Stomach smooth muscle (tissue), 2 donors: ENCODE data around the gene LDLRAD3.

ENCODE experiments used
- H3K27ac ChIP-seq: one replicate; pipeline ENCODE4 v1.7.0; 2013; ENCODE audit warnings: mild to moderate bottlenecking, low read length, inconsistent platforms
- H3K27me3 ChIP-seq, 2 donors: one replicate each; pipeline ENCODE4 v1.7.0; 2013; ENCODE audit warnings: low read length in 2 of 2; ENCODE audit not compliant: insufficient read depth in 2 of 2, control insufficient read depth in 1 of 2
- H3K36me3 ChIP-seq, 2 donors: one replicate each; pipeline ENCODE4 v1.7.0; 2013; ENCODE audit warnings: low read length in 2 of 2; ENCODE audit not compliant: control insufficient read depth in 2 of 2, insufficient read depth in 2 of 2
- H3K4me1 ChIP-seq: one replicate; pipeline ENCODE4 v1.7.0; 2013; ENCODE audit warnings: low read length; ENCODE audit not compliant: control insufficient read depth, insufficient read depth
- H3K4me3 ChIP-seq, 2 donors: one replicate each; pipeline ENCODE4 v1.7.0; 2013; ENCODE audit warnings: low read length in 2 of 2
- H3K9ac ChIP-seq, 2 donors: one replicate each; pipeline ENCODE4 v1.7.0; 2013; ENCODE audit warnings: low read length in 2 of 2, mild to moderate bottlenecking in 1 of 2
- H3K9me3 ChIP-seq, 2 donors: one replicate each; pipeline ENCODE4 v1.7.0; 2013; ENCODE audit warnings: low read length in 2 of 2; ENCODE audit not compliant: control insufficient read depth in 2 of 2
- donor health status: healthy.
- donor health status: Pancreatic carcinoma.

Gene LDLRAD3

GRCh38 chr11:36077886-36078685 is 134.2 kb downstream of the LDLRAD3 start:
- H3K27me3 ChIP-seq: no peaks in the 10 kb centered on the region
- no peak overlapping the region for H3K27ac ChIP-seq
- H3K4me1 ChIP-seq: peaks cover 19% of the 10 kb centered on the region
- H3K36me3 ChIP-seq: peaks cover 3 to 4% of the 10 kb centered on the region in 2 donors
- H3K4me3 ChIP-seq: no peak overlapping the region
- no peak overlapping the region for H3K9ac ChIP-seq
- no peaks in the 10 kb centered on the region for H3K9me3 ChIP-seq

- peaks cover 15% of the 10 kb centered on the region for H3K4me1 ChIP-seq
- H3K4me3 ChIP-seq: no peak overlapping the region
- H3K9ac ChIP-seq: no peak overlapping the region
- no peaks in the 10 kb centered on the region for H3K9me3 ChIP-seq
- no peak overlapping the region for H3K27ac ChIP-seq
- H3K36me3 ChIP-seq: peaks cover 3 to 4% of the 10 kb centered on the region in 2 donors
- no peaks in the 10 kb centered on the region for H3K27me3 ChIP-seq
Measured at GRCh38 chr11:36078686-36079055, 134.8 kb downstream of the LDLRAD3 start.

GRCh38 chr11:36079878-36080675 is 136.2 kb downstream of the LDLRAD3 start:
- no peaks in the 10 kb centered on the region for H3K27me3 ChIP-seq
- H3K27ac ChIP-seq: no peak overlapping the region
- no peak overlapping the region for H3K4me3 ChIP-seq
- peaks cover 3% of the 10 kb centered on the region for H3K4me1 ChIP-seq
- no peaks in the 10 kb centered on the region for H3K9me3 ChIP-seq
- no peak overlapping the region for H3K9ac ChIP-seq
- peaks cover 3 to 4% of the 10 kb centered on the region in 2 donors for H3K36me3 ChIP-seq

- Histone ChIP-seq H3K9ac (no peak overlapping the region), H3K36me3 (peaks cover 3 to 8% of the 10 kb centered on the region in 2 donors), H3K27me3 (no peaks in the 10 kb centered on the region), H3K9me3 (no peaks in the 10 kb centered on the region), H3K4me3 (no peak overlapping the region), H3K27ac (no peak overlapping the region), H3K4me1 (no peaks in the 10 kb centered on the region)
Measured at GRCh38 chr11:36081274-36081945, 137.5 kb downstream of the LDLRAD3 start.

- Histone ChIP-seq H3K4me1 (peaks cover 7% of the 10 kb centered on the region), H3K36me3 (peaks cover 3 to 13% of the 10 kb centered on the region in 2 donors), H3K9me3 (no peaks in the 10 kb centered on the region), H3K4me3 (no peak overlapping the region), H3K9ac (no peak overlapping the region), H3K27ac (no peak overlapping the region), H3K27me3 (no peaks in the 10 kb centered on the region)
Measured at GRCh38 chr11:36086366-36086765, 142.5 kb downstream of the LDLRAD3 start.

- no peaks in the 10 kb centered on the region for H3K9me3 ChIP-seq
- H3K36me3 ChIP-seq: peaks cover 0 to 9% of the 10 kb centered on the region in 2 donors
- no peak overlapping the region for H3K4me3 ChIP-seq
- no peak overlapping the region for H3K27ac ChIP-seq
- no peak overlapping the region for H3K9ac ChIP-seq
- peaks cover 7% of the 10 kb centered on the region for H3K4me1 ChIP-seq
- no peaks in the 10 kb centered on the region for H3K27me3 ChIP-seq
Measured at GRCh38 chr11:36088266-36088972, 144.6 kb downstream of the LDLRAD3 start.

- no peak overlapping the region for H3K9ac ChIP-seq
- peaks cover 2 to 9% of the 10 kb centered on the region in 2 donors for H3K36me3 ChIP-seq
- H3K4me3 ChIP-seq: no peak overlapping the region
- no peaks in the 10 kb centered on the region for H3K27me3 ChIP-seq
- no peaks in the 10 kb centered on the region for H3K9me3 ChIP-seq
- no peak overlapping the region for H3K27ac ChIP-seq
- peaks cover 7% of the 10 kb centered on the region for H3K4me1 ChIP-seq
Measured at GRCh38 chr11:36089920-36090319, 146.1 kb downstream of the LDLRAD3 start.

- Histone ChIP-seq H3K4me3 (no peak overlapping the region), H3K4me1 (peaks cover 7% of the 10 kb centered on the region), H3K9ac (no peak overlapping the region), H3K27me3 (no peaks in the 10 kb centered on the region), H3K36me3 (peaks cover 2 to 9% of the 10 kb centered on the region in 2 donors), H3K9me3 (no peaks in the 10 kb centered on the region), H3K27ac (no peak overlapping the region)
Measured at GRCh38 chr11:36090356-36091109, 146.7 kb downstream of the LDLRAD3 start.

- Histone ChIP-seq H3K9me3 (no peaks in the 10 kb centered on the region), H3K36me3 (peaks cover 2 to 6% of the 10 kb centered on the region in 2 donors), H3K9ac (no peak overlapping the region), H3K4me3 (no peak overlapping the region), H3K4me1 (peaks cover 7% of the 10 kb centered on the region), H3K27ac (no peak overlapping the region), H3K27me3 (no peaks in the 10 kb centered on the region)
Measured at GRCh38 chr11:36091256-36091811, 147.5 kb downstream of the LDLRAD3 start.
